Measurements from ENCODE around the gene WDFY2. TPM values are rescaled to one million over a fixed set of nuclear protein-coding genes. Genes with fewer than 3 reads are reported as not detected.
"Not testable (repeated sequence)": the region's sequence is repeated elsewhere in the genome, so short reads cannot be mapped to it uniquely, and the experiment has no call there.

WDFY2 gene
- total RNA-seq, 1 experiment from 2014 or later: 5.6 TPM

GRCh38 chr13:51644654-51645053, 60.4 kb downstream of the WDFY2 start:
- DNase-seq: no peak
- H3K4me3 ChIP-seq (ENCODE audit: insufficient read depth, low read depth, low read length): no peak overlapping the region
- H3K36me3 ChIP-seq (replicated peaks; ENCODE audit: control insufficient read depth, insufficient read depth, low read length): no peaks in the 10 kb centered on the region
- H3K27me3 ChIP-seq (ENCODE audit: control insufficient read depth, insufficient read depth, low read length): no peaks in the 10 kb centered on the region

GRCh38 chr13:51645154-51645650, 60.9 kb downstream of the WDFY2 start:
- no peak for DNase-seq
- H3K27me3 ChIP-seq (ENCODE audit: control insufficient read depth, insufficient read depth, low read length): no peaks in the 10 kb centered on the region
- no peak overlapping the region for H3K4me3 ChIP-seq (ENCODE audit: insufficient read depth, low read depth, low read length)
- H3K36me3 ChIP-seq (replicated peaks; ENCODE audit: control insufficient read depth, insufficient read depth, low read length): no peaks in the 10 kb centered on the region

GRCh38 chr13:51645761-51646670, 61.8 kb downstream of the WDFY2 start:
- Histone ChIP-seq H3K27me3 (ENCODE audit: control insufficient read depth, insufficient read depth, low read length) (no peaks in the 10 kb centered on the region), H3K36me3 (replicated peaks; ENCODE audit: control insufficient read depth, insufficient read depth, low read length) (no peaks in the 10 kb centered on the region), H3K4me3 (ENCODE audit: insufficient read depth, low read depth, low read length) (no peak overlapping the region)
- DNase-seq: peak; percentile 44

DNA sequence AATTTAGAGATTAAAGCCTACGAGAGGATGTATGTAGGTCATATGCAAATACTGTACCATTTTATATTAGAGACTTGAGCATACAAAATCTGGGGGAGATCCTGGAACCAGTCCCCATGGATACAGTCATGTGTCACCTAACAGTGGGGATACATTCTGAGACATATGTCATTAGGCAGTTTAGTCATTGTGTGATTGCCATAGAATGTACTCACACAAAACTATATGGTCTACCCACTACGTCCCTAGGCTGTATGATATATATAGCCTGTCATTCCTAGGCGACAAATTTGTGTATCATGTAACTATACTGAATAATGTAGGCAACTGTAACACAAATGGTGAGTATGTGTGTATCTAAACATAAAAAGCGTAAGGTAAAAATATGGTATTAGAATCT, 62.8 kb downstream of the WDFY2 start:
- no peak overlapping the region for H3K4me3 ChIP-seq (ENCODE audit: insufficient read depth, low read depth, low read length)
- H3K36me3 ChIP-seq (replicated peaks; ENCODE audit: control insufficient read depth, insufficient read depth, low read length): no peaks in the 10 kb centered on the region
- H3K27me3 ChIP-seq (ENCODE audit: control insufficient read depth, insufficient read depth, low read length): no peaks in the 10 kb centered on the region
- no peak for DNase-seq

DNA sequence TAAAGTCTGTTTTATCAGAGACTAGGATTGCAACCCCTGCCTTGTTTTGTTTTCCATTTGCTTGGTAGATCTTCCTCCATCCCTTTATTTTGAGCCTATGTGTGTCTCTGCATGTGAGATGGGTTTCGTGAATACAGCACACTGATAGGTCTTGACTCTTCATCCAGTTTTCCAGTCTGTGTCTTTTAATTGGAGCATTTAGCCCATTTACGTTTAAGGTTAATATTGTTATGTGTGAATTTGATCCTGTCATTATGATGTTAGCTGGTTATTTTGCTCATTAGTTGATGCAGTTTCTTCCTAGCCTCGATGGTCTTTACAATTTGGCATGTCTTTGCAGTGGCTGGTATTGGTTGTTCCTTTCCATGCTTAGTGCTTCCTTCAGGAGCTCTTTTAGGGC, 67.9 kb downstream of the WDFY2 start:
- H3K27me3 ChIP-seq (ENCODE audit: control insufficient read depth, insufficient read depth, low read length); H3K4me3 ChIP-seq (ENCODE audit: insufficient read depth, low read depth, low read length); DNase-seq; H3K36me3 ChIP-seq (replicated peaks; ENCODE audit: control insufficient read depth, insufficient read depth, low read length): not testable (repeated sequence)

- no peak overlapping the region for H3K4me3 ChIP-seq (ENCODE audit: insufficient read depth, low read depth, low read length)
- H3K36me3 ChIP-seq (replicated peaks; ENCODE audit: control insufficient read depth, insufficient read depth, low read length): no peaks in the 10 kb centered on the region
- no peaks in the 10 kb centered on the region for H3K27me3 ChIP-seq (ENCODE audit: control insufficient read depth, insufficient read depth, low read length)
- no peak for DNase-seq
These were observed 75.2 kb downstream of the WDFY2 start for GRCh38 chr13:51659276-51660127.

GRCh38 chr13:51660813-51661212, 76.6 kb downstream of the WDFY2 start:
- Histone ChIP-seq H3K4me3 (ENCODE audit: insufficient read depth, low read depth, low read length) (no peak overlapping the region), H3K27me3 (ENCODE audit: control insufficient read depth, insufficient read depth, low read length) (no peaks in the 10 kb centered on the region)
- DNase-seq: no peak

DNA sequence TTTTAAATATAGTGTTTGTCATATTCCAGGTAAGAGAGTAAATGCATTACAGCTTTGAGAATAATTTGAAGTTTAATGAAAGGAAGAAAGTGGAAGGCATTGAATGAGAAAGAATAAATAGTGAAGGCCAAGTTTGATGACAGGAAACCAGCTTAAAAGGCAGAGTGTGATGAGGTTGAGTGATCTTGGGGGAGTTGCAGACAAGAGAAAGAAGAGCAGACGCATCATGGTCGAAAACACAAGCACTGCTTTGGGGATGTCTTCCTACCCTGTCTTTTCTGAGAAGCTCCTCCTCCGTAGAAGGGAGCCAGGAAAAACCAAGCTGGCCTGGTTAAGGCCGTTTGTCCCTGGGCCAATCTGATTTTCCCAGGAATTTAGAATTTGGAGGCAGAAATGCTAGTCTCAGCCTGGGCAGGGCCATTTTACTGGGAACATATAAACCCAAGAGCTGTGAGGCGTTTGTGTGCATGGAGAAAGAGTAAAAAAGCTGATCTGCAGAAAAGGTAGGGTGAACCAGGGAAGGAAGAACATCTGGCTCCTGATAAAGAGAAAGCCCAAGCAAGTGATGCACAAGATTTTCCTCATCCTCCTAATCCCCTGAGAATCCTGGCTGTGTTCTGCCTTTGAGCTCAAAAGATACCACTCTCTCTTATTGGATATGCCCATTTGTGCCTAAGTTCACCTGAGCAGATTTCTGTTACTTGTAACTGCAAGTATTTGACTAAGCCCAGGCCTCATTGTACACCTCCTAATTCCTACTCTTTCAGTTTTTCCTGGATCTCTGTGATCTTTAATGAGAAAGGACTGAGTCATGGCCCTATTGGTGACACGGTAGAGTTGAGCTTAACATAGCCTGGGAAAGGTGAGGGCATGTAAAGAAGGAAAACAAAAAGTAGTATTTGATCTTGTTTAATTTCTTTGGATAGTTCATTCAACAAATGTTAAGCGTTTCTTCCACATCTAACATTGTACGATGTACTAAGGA, 80.0 kb downstream of the WDFY2 start:
- Histone ChIP-seq H3K36me3 (replicated peaks; ENCODE audit: control insufficient read depth, insufficient read depth, low read length) (no peaks in the 10 kb centered on the region), H3K27me3 (ENCODE audit: control insufficient read depth, insufficient read depth, low read length) (no peaks in the 10 kb centered on the region), H3K4me3 (ENCODE audit: insufficient read depth, low read depth, low read length) (no peak overlapping the region)
- DNase-seq: no peak

More at GRCh38 chr13:51660813-51661212, 76.6 kb downstream of the WDFY2 start:
- no peaks in the 10 kb centered on the region for H3K36me3 ChIP-seq (replicated peaks; ENCODE audit: control insufficient read depth, insufficient read depth, low read length)

DNA sequence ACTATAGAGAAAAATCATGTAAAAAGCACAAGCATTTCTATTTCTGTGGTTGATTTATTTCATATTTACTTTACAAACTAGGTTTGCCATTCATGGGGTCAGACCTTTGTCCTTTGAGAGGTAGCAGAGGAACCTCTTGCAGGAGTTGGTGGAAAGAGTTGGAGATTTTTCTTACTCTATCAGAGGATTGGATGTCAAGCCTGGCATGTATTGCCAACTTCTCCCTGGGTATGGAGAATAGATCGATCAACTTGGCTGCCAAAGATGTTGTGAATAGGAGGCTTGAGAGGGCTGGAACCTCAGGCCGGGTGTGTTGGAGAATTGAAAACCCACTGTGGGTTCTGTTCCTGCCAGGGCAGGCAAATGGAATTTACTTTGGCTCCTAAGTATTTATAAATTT, 81.2 kb downstream of the WDFY2 start:
- H3K27me3 ChIP-seq (ENCODE audit: control insufficient read depth, insufficient read depth, low read length): no peaks in the 10 kb centered on the region
- H3K4me3 ChIP-seq (ENCODE audit: insufficient read depth, low read depth, low read length): no peak overlapping the region
- no peak for DNase-seq
- H3K36me3 ChIP-seq (replicated peaks; ENCODE audit: control insufficient read depth, insufficient read depth, low read length): no peaks in the 10 kb centered on the region

DNA sequence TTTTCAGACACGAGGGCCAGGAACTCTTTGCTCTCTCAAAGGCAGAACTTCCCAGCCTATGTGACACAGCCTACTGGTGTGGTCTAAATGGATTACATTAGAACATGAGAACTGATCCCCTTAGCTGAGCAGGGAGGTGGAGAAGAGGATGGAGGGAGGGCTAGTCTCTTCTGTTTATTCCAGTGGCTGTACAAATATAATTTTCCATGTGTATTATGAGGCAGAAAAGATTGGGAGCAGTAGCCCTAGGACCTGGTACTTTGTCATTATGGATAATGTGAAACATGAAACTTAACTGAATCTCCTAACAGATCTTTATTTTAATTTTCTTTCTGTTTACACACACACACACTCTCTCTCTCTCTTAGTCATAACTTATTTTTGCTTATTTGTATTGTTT, 82.1 kb downstream of the WDFY2 start:
- H3K36me3 ChIP-seq (replicated peaks; ENCODE audit: control insufficient read depth, insufficient read depth, low read length): no peaks in the 10 kb centered on the region
- H3K4me3 ChIP-seq (ENCODE audit: insufficient read depth, low read depth, low read length): no peak overlapping the region
- H3K27me3 ChIP-seq (ENCODE audit: control insufficient read depth, insufficient read depth, low read length): no peaks in the 10 kb centered on the region
- no peak for DNase-seq

DNA sequence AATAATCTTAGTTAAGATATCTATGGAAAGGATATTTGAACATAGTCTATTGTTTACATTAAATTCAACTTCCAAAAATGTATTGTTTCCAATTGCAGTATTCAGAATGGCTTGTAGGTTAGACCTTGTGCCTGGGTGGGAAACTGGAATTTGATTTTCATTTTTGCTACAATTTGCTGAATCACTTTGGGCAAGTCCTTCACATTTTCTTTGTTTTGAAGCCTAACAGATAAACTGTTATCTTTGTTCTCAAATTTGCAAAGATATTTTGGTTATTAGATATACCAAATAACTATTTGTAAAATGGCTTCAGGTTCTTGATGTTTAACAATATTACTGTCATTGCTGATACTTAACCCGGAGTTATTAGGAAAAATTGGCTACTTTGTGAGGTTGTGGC, 82.6 kb downstream of the WDFY2 start:
- Histone ChIP-seq H3K27me3 (ENCODE audit: control insufficient read depth, insufficient read depth, low read length) (no peaks in the 10 kb centered on the region), H3K36me3 (replicated peaks; ENCODE audit: control insufficient read depth, insufficient read depth, low read length) (no peaks in the 10 kb centered on the region), H3K4me3 (ENCODE audit: insufficient read depth, low read depth, low read length) (no peak overlapping the region)
- DNase-seq: no peak

DNA sequence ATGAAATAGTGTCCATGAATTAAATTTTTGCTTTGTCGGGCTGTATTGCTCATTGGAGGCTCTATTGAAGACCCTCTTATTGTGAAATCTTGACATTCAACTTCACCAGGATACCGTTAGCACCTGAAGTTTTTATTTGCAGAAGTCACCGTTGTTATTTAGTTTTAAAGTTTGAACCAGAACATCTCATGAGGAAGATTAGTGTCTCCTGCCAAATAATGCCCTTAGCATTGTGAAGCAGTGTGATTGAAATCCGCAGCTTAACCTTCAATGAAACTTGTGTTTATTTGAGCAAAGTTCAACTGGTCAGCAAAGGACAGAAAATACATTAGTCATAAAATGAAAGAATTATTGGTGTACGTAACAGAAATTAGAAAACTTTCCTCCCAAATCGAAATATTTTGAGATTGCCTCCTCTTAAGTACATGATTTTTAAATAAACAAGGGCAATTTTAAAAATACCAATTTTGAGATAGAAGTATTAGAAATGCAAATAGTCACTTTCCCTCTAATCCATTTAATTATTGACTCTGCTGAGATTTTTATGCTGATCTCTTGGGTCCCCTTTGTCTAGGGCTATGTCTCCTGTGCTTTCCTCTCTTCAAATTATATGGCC, 84.4 kb downstream of the WDFY2 start:
- no peak for DNase-seq
- H3K4me3 ChIP-seq (ENCODE audit: insufficient read depth, low read depth, low read length): no peak overlapping the region
- H3K27me3 ChIP-seq (ENCODE audit: control insufficient read depth, insufficient read depth, low read length): no peaks in the 10 kb centered on the region
- H3K36me3 ChIP-seq (replicated peaks; ENCODE audit: control insufficient read depth, insufficient read depth, low read length): no peaks in the 10 kb centered on the region

DNA sequence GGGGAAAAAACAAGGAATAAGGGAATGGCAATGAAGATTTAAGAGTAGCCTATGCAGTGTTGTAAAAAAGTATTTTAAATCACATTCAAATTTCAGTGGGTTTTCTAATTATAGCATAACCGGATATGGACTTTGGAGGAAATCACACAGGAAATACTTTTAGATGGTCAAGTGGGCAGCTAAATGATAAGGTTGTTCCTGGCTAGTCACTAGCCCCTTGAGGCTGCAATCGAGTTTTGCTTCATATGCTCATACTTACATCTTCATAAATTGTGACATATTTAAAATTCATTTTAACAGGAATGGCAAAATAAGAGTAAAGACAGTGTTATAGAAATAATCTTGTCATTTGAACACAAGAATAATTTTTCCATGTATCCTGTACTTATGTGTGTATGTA, 88.9 kb downstream of the WDFY2 start:
- H3K36me3 ChIP-seq (replicated peaks; ENCODE audit: control insufficient read depth, insufficient read depth, low read length): no peaks in the 10 kb centered on the region
- no peak overlapping the region for H3K4me3 ChIP-seq (ENCODE audit: insufficient read depth, low read depth, low read length)
- no peaks in the 10 kb centered on the region for H3K27me3 ChIP-seq (ENCODE audit: control insufficient read depth, insufficient read depth, low read length)
- DNase-seq: no peak
